Measurements from ENCODE around the gene ZNF32.

GRCh38 chr10:43698156-43698555 lies 49.5 kb upstream of the ZNF32 start:
- TF ChIP-seq, protein P1, sequence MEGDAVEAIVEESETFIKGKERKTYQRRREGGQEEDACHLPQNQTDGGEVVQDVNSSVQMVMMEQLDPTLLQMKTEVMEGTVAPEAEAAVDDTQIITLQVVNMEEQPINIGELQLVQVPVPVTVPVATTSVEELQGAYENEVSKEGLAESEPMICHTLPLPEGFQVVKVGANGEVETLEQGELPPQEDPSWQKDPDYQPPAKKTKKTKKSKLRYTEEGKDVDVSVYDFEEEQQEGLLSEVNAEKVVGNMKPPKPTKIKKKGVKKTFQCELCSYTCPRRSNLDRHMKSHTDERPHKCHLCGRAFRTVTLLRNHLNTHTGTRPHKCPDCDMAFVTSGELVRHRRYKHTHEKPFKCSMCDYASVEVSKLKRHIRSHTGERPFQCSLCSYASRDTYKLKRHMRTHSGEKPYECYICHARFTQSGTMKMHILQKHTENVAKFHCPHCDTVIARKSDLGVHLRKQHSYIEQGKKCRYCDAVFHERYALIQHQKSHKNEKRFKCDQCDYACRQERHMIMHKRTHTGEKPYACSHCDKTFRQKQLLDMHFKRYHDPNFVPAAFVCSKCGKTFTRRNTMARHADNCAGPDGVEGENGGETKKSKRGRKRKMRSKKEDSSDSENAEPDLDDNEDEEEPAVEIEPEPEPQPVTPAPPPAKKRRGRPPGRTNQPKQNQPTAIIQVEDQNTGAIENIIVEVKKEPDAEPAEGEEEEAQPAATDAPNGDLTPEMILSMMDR (IDR thresholded peaks at IDR 0.05; ENCODE audit: insufficient read depth, low read length), result no peak
- TF ChIP-seq SPI1 (IDR thresholded peaks at IDR 0.05; ENCODE audit: borderline replicate concordance, low read depth), result no peak
- no peak for TF ChIP-seq GABPA (IDR thresholded peaks at IDR 0.05; ENCODE audit: low read depth)
- no peak for TF ChIP-seq POLR2AphosphoS5 (IDR thresholded peaks at IDR 0.05; ENCODE audit: low read depth)
